ENCODE measurements around the gene EIF4G3.

Gene EIF4G3

DNA sequence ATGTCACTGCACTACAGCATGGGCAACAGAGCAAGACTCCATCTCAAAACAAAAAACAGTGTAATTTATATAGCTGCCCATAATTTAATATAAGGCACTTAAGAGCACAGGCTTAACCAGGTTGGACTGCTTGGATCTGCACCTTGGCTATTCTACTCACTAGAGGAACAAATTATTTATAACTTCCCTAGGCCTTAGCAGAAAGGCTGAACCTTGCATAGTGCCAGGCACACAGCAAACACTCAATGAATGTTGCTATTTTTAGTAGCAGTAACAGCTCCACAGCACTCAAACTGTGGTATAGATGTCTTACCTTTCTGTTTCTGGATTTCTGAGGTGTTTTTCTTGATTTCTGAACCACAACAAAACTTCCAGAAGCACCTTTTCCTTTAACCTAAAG, 409.4 kb downstream of the EIF4G3 start:
- TF ChIP-seq ZFP30 (CRISPR knock-in tag; IDR thresholded peaks at IDR 0.05): no peak
- TF ChIP-seq, protein P1, sequence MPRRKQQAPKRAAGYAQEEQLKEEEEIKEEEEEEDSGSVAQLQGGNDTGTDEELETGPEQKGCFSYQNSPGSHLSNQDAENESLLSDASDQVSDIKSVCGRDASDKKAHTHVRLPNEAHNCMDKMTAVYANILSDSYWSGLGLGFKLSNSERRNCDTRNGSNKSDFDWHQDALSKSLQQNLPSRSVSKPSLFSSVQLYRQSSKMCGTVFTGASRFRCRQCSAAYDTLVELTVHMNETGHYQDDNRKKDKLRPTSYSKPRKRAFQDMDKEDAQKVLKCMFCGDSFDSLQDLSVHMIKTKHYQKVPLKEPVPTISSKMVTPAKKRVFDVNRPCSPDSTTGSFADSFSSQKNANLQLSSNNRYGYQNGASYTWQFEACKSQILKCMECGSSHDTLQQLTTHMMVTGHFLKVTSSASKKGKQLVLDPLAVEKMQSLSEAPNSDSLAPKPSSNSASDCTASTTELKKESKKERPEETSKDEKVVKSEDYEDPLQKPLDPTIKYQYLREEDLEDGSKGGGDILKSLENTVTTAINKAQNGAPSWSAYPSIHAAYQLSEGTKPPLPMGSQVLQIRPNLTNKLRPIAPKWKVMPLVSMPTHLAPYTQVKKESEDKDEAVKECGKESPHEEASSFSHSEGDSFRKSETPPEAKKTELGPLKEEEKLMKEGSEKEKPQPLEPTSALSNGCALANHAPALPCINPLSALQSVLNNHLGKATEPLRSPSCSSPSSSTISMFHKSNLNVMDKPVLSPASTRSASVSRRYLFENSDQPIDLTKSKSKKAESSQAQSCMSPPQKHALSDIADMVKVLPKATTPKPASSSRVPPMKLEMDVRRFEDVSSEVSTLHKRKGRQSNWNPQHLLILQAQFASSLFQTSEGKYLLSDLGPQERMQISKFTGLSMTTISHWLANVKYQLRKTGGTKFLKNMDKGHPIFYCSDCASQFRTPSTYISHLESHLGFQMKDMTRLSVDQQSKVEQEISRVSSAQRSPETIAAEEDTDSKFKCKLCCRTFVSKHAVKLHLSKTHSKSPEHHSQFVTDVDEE (CRISPR knock-in tag; IDR thresholded peaks at IDR 0.05): no peak
- TF ChIP-seq ISL1 (CRISPR knock-in tag; IDR thresholded peaks at IDR 0.05): no peak
- no peak for TF ChIP-seq ESRRG (CRISPR knock-in tag; IDR thresholded peaks at IDR 0.05)
- no peak for TF ChIP-seq BACH2 (CRISPR knock-in tag; IDR thresholded peaks at IDR 0.05; ENCODE audit: borderline replicate concordance)
- no peak for ATAC-seq

DNA sequence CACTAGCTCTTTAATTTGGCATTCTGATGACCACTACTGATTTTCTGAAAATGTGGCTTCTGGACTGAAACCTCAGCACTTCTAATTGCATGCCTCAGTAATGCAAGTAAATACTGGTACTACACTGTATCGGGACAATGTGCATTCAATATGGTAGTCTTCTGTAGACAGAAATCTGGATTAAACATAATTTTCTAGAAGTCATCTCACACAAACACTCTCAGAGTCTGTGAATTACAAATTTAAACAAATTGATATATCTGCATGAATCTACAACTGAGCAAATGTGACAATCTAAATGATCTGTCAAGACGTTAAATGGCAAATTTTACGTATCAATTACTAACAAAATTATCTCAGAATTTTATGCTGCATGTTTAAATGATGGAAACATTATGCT, 413.3 kb downstream of the EIF4G3 start:
- no peak for ATAC-seq
- TF ChIP-seq ZC3H10 (CRISPR knock-in tag; IDR thresholded peaks at IDR 0.05) (no peak), ZFP3 (CRISPR knock-in tag; IDR thresholded peaks at IDR 0.05) (no peak), ZNF565 (CRISPR knock-in tag; conservative IDR thresholded peaks at IDR 0.05; ENCODE audit: low read depth) (no peak), SNAI2 (CRISPR knock-in tag; IDR thresholded peaks at IDR 0.05) (no peak), ZNF70 (CRISPR knock-in tag; IDR thresholded peaks at IDR 0.05) (no peak), ARNTL (CRISPR knock-in tag; IDR thresholded peaks at IDR 0.05; ENCODE audit: borderline replicate concordance, low read depth) (no peak), ZFP30 (CRISPR knock-in tag; IDR thresholded peaks at IDR 0.05) (no peak), PPARA (CRISPR knock-in tag; IDR thresholded peaks at IDR 0.05; ENCODE audit: borderline replicate concordance) (no peak), CSDC2 (CRISPR knock-in tag; IDR thresholded peaks at IDR 0.05) (no peak), GLIS3 (CRISPR knock-in tag; IDR thresholded peaks at IDR 0.05) (no peak), TCF4 (CRISPR knock-in tag; IDR thresholded peaks at IDR 0.05; ENCODE audit: borderline replicate concordance) (no peak), ZNF8 (CRISPR knock-in tag; IDR thresholded peaks at IDR 0.05) (no peak), ISL1 (CRISPR knock-in tag; IDR thresholded peaks at IDR 0.05) (no peak), RARB (CRISPR knock-in tag; IDR thresholded peaks at IDR 0.05) (no peak)
- TF ChIP-seq, protein P2, sequence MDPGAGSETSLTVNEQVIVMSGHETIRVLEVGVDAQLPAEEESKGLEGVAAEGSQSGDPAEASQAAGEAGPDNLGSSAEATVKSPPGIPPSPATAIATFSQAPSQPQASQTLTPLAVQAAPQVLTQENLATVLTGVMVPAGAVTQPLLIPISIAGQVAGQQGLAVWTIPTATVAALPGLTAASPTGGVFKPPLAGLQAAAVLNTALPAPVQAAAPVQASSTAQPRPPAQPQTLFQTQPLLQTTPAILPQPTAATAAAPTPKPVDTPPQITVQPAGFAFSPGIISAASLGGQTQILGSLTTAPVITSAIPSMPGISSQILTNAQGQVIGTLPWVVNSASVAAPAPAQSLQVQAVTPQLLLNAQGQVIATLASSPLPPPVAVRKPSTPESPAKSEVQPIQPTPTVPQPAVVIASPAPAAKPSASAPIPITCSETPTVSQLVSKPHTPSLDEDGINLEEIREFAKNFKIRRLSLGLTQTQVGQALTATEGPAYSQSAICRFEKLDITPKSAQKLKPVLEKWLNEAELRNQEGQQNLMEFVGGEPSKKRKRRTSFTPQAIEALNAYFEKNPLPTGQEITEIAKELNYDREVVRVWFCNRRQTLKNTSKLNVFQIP (CRISPR knock-in tag; IDR thresholded peaks at IDR 0.05; ENCODE audit: borderline replicate concordance, low read depth): no peak
- TF ChIP-seq, protein P3, sequence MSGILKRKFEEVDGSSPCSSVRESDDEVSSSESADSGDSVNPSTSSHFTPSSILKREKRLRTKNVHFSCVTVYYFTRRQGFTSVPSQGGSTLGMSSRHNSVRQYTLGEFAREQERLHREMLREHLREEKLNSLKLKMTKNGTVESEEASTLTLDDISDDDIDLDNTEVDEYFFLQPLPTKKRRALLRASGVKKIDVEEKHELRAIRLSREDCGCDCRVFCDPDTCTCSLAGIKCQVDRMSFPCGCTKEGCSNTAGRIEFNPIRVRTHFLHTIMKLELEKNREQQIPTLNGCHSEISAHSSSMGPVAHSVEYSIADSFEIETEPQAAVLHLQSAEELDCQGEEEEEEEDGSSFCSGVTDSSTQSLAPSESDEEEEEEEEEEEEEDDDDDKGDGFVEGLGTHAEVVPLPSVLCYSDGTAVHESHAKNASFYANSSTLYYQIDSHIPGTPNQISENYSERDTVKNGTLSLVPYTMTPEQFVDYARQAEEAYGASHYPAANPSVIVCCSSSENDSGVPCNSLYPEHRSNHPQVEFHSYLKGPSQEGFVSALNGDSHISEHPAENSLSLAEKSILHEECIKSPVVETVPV (CRISPR knock-in tag; IDR thresholded peaks at IDR 0.05): no peak
- TF ChIP-seq, protein P4, sequence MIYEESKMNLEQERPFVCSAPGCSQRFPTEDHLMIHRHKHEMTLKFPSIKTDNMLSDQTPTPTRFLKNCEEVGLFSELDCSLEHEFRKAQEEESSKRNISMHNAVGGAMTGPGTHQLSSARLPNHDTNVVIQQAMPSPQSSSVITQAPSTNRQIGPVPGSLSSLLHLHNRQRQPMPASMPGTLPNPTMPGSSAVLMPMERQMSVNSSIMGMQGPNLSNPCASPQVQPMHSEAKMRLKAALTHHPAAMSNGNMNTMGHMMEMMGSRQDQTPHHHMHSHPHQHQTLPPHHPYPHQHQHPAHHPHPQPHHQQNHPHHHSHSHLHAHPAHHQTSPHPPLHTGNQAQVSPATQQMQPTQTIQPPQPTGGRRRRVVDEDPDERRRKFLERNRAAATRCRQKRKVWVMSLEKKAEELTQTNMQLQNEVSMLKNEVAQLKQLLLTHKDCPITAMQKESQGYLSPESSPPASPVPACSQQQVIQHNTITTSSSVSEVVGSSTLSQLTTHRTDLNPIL (CRISPR knock-in tag; IDR thresholded peaks at IDR 0.05; ENCODE audit: low read depth): no peak
- TF ChIP-seq, protein P1 (CRISPR knock-in tag; IDR thresholded peaks at IDR 0.05): no peak
- TF ChIP-seq, protein P5, sequence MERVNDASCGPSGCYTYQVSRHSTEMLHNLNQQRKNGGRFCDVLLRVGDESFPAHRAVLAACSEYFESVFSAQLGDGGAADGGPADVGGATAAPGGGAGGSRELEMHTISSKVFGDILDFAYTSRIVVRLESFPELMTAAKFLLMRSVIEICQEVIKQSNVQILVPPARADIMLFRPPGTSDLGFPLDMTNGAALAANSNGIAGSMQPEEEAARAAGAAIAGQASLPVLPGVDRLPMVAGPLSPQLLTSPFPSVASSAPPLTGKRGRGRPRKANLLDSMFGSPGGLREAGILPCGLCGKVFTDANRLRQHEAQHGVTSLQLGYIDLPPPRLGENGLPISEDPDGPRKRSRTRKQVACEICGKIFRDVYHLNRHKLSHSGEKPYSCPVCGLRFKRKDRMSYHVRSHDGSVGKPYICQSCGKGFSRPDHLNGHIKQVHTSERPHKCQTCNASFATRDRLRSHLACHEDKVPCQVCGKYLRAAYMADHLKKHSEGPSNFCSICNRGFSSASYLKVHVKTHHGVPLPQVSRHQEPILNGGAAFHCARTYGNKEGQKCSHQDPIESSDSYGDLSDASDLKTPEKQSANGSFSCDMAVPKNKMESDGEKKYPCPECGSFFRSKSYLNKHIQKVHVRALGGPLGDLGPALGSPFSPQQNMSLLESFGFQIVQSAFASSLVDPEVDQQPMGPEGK (CRISPR knock-in tag; IDR thresholded peaks at IDR 0.05; ENCODE audit: borderline replicate concordance): no peak
